PFSK-1 (cell line): ENCODE data around the gene ACTG1.

Source experiments
- FOXP2 ChIP-seq: optimal IDR thresholded peaks from 2 replicates; pipeline ENCODE3; 2011; ENCODE audit warnings: borderline replicate concordance, control low read depth, inconsistent platforms; ENCODE audit not compliant: insufficient read depth; ENCODE audit errors: extremely low read length, extremely low read depth
- POLR2AphosphoS5 ChIP-seq: IDR thresholded peaks from 2 replicates; pipeline ENCODE4 v1.6.1; 2012; ENCODE audit warnings: low read depth, mild to moderate bottlenecking, control low read depth, low read length, moderate library complexity
- REST ChIP-seq, 2 experiments: IDR thresholded peaks; 2 replicates each; pipeline versions ENCODE4 v1.6.1 to v1.8.0; 2011 to 2012; ENCODE audit warnings: low read depth in 2 of 2, low read length in 2 of 2, control low read depth in 1 of 2, inconsistent platforms in 1 of 2, mild to moderate bottlenecking in 1 of 2, moderate library complexity in 1 of 2; ENCODE audit not compliant: insufficient read depth in 1 of 2
- SIN3A ChIP-seq: IDR thresholded peaks from 2 replicates; pipeline ENCODE4 v1.6.1; 2012; ENCODE audit warnings: mild to moderate bottlenecking, low read length, moderate library complexity, borderline replicate concordance; ENCODE audit not compliant: insufficient read depth
- TAF1 ChIP-seq: IDR thresholded peaks from 2 replicates; pipeline ENCODE4 v1.6.1; 2012; ENCODE audit warnings: low read length, control low read depth, borderline replicate concordance; ENCODE audit not compliant: insufficient read depth

DNA sequence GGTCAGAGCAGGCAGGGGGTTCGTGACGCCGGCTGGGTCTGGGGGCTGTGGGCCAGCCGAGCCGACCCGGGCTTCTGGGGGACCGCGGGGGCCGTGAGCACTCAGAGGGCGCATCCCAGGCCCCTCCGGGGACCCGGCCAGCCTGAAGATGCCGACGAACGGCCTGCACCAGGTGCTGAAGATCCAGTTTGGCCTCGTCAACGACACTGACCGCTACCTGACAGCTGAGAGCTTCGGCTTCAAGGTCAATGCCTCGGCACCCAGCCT, 15.7 kb upstream of the ACTG1 start:
- TF ChIP-seq POLR2AphosphoS5 (no peak), TAF1 (no peak), REST (IDR thresholded peaks at IDR 0.05; ENCODE audit: insufficient read depth in 1 of 2, low read depth in 2 of 2, low read length in 2 of 2) (no peak), SIN3A (no peak), FOXP2 (no peak)
